HG03558 (cell line): ENCODE data around the gene BLM.
"Not testable (repeated sequence)": the region's sequence is repeated elsewhere in the genome, so short reads cannot be mapped to it uniquely, and the experiment has no call there.

Experiments used
- ATAC-seq: cut with Tn5 transposase; IDR thresholded peaks from one replicate; pipeline ENCODE4 v1.9.1; 2021; ENCODE audit warnings: moderate number of reproducible peaks; ENCODE audit not compliant: unreplicated experiment; ENCODE audit errors: extremely low read depth

The BLM gene

DNA sequence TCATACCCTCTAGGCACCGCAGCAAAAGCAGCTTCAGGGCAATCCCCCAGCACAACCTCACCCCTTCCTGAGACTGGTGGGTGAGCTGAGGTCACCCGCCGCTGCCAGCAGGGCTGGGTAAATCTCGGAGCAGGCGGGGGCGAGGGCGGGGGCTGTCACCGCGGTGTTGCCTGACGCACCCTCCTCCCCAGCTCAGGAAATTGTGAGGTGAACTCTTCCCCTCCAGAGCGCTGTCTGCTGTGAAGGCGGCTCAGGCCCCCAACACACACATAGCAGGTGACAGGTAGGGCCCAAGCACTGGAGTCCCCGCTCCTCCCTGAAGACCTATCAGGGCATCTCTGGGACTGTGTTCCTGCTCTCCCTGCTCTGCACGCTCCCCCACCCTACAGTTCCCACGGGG lies 121.0 kb downstream of the BLM start:
- ATAC-seq = no peak

- ATAC-seq = no peak
Observed at GRCh38 chr15:90838544-90838943, 121.4 kb downstream of the BLM start.

- peak; percentile 62 for ATAC-seq
Observed at GRCh38 chr15:90839187-90840071, 122.3 kb downstream of the BLM start.

- ATAC-seq = no peak
Observed at GRCh38 chr15:90840157-90840855, 123.2 kb downstream of the BLM start.

- ATAC-seq = no peak
Observed at GRCh38 chr15:90840954-90841353, 123.8 kb downstream of the BLM start.

- ATAC-seq = no peak
Observed at GRCh38 chr15:90844696-90845095, 127.5 kb downstream of the BLM start.

DNA sequence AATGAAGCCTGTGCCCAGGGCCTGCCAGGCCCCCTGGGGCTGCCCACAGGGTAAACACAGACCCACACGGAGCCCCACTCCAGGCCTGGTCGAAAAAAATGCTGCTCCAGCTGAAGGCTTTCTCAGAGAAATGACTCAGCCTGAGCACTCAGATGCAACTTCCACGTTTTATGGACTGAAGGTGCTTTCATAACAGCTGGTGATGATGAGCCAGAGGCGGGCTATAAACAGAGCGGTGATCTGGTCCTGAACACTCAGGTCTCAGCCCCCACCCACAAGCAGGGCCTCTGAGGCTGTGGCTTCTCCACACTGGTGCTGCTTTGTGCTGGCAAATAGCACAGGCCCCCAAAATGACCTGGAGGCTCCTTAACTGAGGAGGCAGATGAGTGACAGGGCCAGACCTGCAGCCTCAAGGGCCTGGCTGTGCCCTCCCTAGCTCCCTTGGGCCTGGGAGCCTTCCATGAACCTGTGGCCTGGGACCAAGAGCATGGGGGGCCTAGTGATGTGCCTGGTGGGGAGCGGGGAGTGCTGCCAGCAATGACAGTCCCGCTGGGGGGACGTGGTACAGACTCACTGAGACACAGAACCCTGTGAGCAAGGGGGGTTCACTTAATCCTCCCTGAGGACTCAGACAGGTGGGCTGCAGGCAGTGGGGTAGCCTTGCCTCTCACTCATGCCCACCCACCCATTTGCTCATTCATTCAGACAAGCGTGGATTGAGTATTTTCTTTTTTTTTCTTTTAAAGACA lies 128.2 kb downstream of the BLM start:
- peak; percentile 86 for ATAC-seq

DNA sequence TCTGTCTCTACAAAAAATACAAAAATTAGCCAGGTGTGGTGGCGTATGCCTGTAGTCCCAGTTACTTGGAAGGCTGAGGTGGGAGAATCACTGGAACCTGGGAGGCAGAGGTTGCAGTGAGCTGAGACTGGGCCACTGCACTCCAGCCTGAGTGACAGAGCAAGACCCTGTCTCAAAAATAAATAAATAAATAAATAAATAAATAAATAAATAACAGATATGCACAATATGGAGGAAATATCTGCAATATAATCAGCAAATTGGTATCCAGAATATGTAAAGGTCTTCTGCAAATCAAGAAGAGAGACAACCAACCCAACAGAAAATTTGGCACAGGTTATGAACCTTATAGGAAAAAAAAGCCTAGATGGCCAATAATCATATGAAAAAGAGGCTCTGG lies 132.3 kb downstream of the BLM start:
- not testable (repeated sequence) for ATAC-seq

- no peak for ATAC-seq
Observed at GRCh38 chr15:90851114-90851513, 134.0 kb downstream of the BLM start.

- no peak for ATAC-seq
Observed at GRCh38 chr15:90851940-90852339, 134.8 kb downstream of the BLM start.

DNA sequence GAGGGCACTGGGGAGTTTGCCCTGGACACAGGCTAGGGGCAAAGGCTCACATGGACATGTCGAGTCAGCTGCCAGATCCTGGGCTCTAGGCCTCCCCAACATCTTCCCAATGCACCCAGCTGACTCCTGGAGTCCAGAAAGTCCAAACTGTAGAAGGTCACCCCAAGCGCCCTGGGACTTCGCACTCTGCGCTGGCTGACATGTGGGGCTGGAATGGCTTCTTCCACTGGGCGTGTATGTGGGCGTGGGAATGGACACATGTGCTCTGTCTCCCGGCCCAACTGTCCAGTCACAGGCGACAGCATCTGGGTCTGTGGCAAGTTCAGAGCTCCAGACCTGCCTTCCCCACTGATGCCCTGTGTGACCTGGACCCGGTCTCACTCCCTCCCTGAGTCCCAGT lies 138.0 kb downstream of the BLM start:
- no peak for ATAC-seq

- ATAC-seq = no peak
Observed at GRCh38 chr15:90857337-90857736, 140.2 kb downstream of the BLM start.

DNA sequence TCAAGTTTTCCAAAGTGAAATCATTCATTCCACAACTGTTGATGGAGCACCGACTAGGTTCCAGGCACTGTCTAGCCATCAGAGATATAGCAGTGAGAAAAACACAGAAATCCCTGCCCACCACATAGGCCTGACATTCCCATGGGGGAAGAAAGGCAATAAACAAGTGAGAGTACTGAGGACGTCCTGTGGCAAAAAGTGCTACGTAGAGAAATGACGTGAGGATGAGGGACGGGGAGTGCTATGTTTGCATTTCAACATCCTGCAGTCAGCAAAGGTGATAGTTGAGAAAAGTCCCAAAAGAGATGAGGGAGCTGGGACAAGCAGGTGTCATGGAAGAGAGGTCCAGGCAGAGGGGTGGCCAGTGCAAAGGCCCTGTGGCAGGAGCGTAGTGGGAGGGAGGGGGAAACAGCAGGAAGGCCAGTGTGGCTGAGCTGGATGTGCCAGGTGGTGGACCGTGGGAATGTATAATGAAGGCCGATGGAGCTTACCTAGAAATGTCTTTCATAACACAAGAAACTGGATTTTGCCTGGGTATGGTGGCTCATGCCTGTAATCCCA lies 140.8 kb downstream of the BLM start:
- no peak for ATAC-seq

- no peak for ATAC-seq
Observed at GRCh38 chr15:90859234-90860131, 142.3 kb downstream of the BLM start.

DNA sequence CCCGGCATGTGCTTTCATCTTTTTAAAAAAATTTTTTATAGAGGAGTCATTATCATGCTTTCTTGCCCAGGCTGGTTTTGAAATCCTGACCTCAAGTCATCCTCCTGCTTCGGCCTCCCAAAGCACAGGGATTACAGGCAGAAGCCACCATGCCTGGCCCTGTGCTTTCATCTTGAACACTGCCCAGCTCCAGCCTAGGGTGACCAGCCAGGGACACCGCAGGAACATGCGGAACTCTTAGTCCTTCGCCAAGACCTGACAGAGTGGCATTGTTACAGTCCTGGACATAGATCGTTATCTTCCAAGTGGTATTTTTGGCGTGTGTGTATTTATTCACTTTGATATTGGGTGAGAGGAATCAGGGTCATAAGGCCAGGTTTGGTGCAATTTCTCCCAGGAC lies 143.3 kb downstream of the BLM start:
- ATAC-seq = no peak

- no peak for ATAC-seq
Observed at GRCh38 chr15:90860942-90861675, 144.0 kb downstream of the BLM start.

GRCh38 chr15:90862487-90862886 lies 145.3 kb downstream of the BLM start:
- no peak for ATAC-seq

DNA sequence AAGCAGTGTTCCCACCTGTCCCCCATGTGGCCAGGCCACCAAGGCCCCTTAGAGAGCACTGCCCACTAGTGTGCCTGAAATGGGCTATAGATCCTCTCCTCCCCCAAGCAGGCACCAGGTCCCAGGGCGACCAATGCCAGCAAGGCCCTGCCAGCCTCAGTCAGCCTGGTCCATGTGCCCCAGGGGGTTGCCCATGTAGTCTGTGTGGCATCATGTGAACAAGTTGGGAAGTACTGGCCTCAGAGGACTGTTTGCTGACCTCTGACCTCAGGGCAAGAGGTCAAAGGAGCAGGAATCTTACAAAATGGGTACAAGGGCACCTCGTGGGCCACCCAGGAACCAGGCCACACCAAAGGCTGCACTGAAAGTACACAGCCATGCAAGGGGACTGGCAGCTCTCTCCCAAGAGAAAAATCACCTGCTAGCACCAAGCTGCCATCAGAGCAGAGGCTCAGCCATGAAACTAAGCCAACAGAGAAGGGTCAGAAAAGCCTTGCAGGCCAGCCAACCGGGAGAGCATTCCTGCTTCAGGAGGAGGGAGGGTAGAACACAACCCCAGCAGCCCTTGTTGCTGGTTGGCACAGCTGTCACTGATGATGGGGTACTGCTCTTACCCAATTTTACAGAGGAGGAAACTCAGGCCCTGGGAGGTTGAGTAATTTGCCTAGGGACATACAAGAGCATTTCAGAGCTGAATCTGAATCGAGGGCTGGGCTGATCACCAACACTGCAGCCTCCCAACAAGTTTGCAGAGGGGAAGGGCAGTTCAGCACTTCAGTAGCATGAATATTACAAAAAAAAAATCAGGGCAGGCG lies 146.0 kb downstream of the BLM start:
- no peak for ATAC-seq
